ENCODE data around the gene ASCC1. TPM values are rescaled to one million over a fixed set of nuclear protein-coding genes. Genes with fewer than 3 reads are reported as not detected.

Gene ASCC1
- total and polyA plus RNA-seq, 2 of the 4 experiments (the other 2 are of a cell fraction), result 15.9 to 21.0 TPM

DNA sequence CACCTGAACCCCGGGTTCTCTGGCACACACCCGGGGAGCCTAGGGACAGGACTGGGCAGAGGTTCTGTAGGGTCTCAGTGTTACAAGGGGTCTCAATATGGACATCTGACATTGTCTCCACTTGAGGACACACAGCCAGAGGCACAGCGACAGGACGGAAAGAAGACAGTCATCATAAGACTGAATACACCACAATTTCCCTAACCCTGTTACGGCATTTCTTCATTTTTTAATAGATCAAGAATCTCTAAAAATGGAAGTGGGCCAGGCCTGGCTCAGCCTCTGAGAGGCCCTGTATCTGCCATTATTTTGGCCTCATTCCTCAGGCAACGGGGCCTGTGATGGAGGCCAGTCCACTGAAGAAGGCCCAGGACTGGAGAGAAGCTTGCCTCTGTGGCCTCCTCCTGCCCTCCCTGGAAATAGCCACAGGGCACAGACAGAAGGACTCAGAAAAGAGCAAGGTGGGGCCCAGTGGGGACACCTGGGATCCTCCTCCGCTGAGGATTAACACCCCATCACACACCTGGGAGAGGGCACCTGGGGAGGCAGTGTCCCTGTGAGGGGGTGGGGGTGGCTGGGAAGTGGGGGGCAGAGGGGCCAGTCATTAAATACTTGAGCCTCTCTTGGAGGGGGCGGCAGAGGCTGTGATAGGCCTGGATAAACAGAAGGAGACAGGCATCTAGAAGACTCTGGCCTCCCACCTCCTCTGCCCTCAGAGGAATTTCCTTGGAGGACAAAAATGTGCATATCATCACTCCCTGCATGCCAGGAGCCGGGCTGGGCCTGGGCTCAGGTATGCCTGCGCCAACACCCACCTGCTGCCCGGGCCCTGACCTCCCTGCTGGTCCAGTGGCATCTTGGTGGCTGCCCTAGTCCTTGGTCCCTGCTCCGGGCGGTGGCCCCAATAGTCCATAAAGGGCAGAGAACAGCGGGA, 135.8 kb downstream of the ASCC1 start:
- intact Hi-C loops (cut with micrococcal nuclease) (no loop called here), dilution Hi-C loops (cut with HindIII; ENCODE audit: low sequenced_read_pairs, unreplicated experiment) (no loop called here), in situ Hi-C loops (cut with MboI; ENCODE audit: low sequenced_read_pairs) (no loop called here)
- Histone ChIP-seq H2BK120ac (ENCODE audit: low read depth, low read length) (no peak overlapping the region), H4K5ac (ENCODE audit: low read depth, low read length) (no peak overlapping the region), H3K27ac (ENCODE audit: insufficient read depth, low read length) (no peak overlapping the region), H3K27me3 (ENCODE audit: control insufficient read depth, insufficient read depth, low read length) (peaks cover 56% of the 10 kb centered on the region), H3K36me3 (ENCODE audit: control insufficient read depth, insufficient read depth, low read length) (no peaks in the 10 kb centered on the region), H2AFZ (replicated peaks; ENCODE audit: low read length, poor library complexity) (no peak overlapping the region), H3K14ac (replicated peaks; ENCODE audit: low read depth, low read length) (no peak overlapping the region), H3K18ac (ENCODE audit: low read depth, low read length) (no peak overlapping the region), H3K9ac (ENCODE audit: low read depth, low read length) (no peak overlapping the region), H4K20me1 (ENCODE audit: insufficient read depth, low read length) (no peaks in the 10 kb centered on the region), H4K91ac (ENCODE audit: insufficient read depth, low read depth, low read length) (no peak overlapping the region), H2BK20ac (ENCODE audit: low read depth, low read length) (no peak overlapping the region), H3K4ac (ENCODE audit: low read depth, low read length) (no peak overlapping the region), H4K8ac (ENCODE audit: low read depth in 2 of 2, low read length in 2 of 2) (no peak overlapping the region), H3K56ac (ENCODE audit: extremely low read depth, insufficient read depth, low read length) (no peak overlapping the region), H2AK9ac (replicated peaks; ENCODE audit: low read depth, low read length, poor library complexity) (no peak overlapping the region), H3K4me1 (ENCODE audit: control insufficient read depth, insufficient read depth, low read length) (no peaks in the 10 kb centered on the region), H2BK5ac (ENCODE audit: low read depth, low read length, poor library complexity, severe bottlenecking) (no peak overlapping the region), H2AK5ac (ENCODE audit: low read depth, low read length) (no peak overlapping the region), H2BK15ac (ENCODE audit: low read depth, low read length) (no peak overlapping the region), H3K9me3 (ENCODE audit: control insufficient read depth, insufficient read depth, low read length) (no peaks in the 10 kb centered on the region), H3K9me1 (ENCODE audit: insufficient read depth, low read length) (no peaks in the 10 kb centered on the region), H3K79me1 (ENCODE audit: low read depth in 1 of 2, low read length in 2 of 2) (no peaks in the 10 kb centered on the region), H3K4me2 (ENCODE audit: low read depth, low read length) (no peak overlapping the region), H3K4me3 (ENCODE audit: insufficient read depth, low read depth, low read length) (no peak overlapping the region), H3K23ac (ENCODE audit: low read depth, low read length) (no peak overlapping the region)
- TF ChIP-seq CEBPB (IDR thresholded peaks at IDR 0.05; ENCODE audit: low read depth, low read length) (no peak), SMC3 (IDR thresholded peaks at IDR 0.05; ENCODE audit: low read depth, low read length) (no peak), MAFK (IDR thresholded peaks at IDR 0.05; ENCODE audit: low read depth, low read length) (no peak), RAD21 (IDR thresholded peaks at IDR 0.05; ENCODE audit: low read length) (no peak), BHLHE40 (IDR thresholded peaks at IDR 0.05; ENCODE audit: low read depth, low read length) (no peak), RCOR1 (IDR thresholded peaks at IDR 0.05; ENCODE audit: insufficient replicate concordance, low read length) (no peak), CHD1 (IDR thresholded peaks at IDR 0.05; ENCODE audit: low read depth, low read length) (no peak), MXI1 (IDR thresholded peaks at IDR 0.05; ENCODE audit: borderline replicate concordance, low read depth, low read length) (no peak), POLR2A (IDR thresholded peaks at IDR 0.05; ENCODE audit: low read depth, low read length) (no peak), RFX5 (IDR thresholded peaks at IDR 0.05; ENCODE audit: low read depth, low read length) (no peak), MAZ (IDR thresholded peaks at IDR 0.05; ENCODE audit: borderline replicate concordance, low read depth, low read length) (no peak), CTCF (conservative IDR thresholded peaks at IDR 0.05; ENCODE audit: low read depth, low read length) (no peak)
- TF ChIP-seq, protein P1, sequence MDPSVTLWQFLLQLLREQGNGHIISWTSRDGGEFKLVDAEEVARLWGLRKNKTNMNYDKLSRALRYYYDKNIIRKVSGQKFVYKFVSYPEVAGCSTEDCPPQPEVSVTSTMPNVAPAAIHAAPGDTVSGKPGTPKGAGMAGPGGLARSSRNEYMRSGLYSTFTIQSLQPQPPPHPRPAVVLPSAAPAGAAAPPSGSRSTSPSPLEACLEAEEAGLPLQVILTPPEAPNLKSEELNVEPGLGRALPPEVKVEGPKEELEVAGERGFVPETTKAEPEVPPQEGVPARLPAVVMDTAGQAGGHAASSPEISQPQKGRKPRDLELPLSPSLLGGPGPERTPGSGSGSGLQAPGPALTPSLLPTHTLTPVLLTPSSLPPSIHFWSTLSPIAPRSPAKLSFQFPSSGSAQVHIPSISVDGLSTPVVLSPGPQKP (IDR thresholded peaks at IDR 0.05; ENCODE audit: borderline replicate concordance, low read depth, low read length), result no peak
- CTCF ChIA-PET, result no interaction called here
- DNase-seq, result no peak
- ATAC-seq (ENCODE audit: low read depth), result peak; percentile 37; the same call in 1 of the 2 replicates
- POLR2A ChIA-PET (ENCODE audit: unreplicated experiment), result no interaction called here
- WGBS, 2 experiments (ENCODE audit: extremely low coverage in 2 of 2, insufficient read length in 1 of 2), result 73% methylated on average over 3 of the region's 14 CpGs; no CpG with 5 or more reads in 1 of the 2 experiments
- no TSS peak for BruUV-seq (replicated peaks)

Measured in IMR-90 (cell line).